ENCODE results near the gene GATD1.

DNA sequence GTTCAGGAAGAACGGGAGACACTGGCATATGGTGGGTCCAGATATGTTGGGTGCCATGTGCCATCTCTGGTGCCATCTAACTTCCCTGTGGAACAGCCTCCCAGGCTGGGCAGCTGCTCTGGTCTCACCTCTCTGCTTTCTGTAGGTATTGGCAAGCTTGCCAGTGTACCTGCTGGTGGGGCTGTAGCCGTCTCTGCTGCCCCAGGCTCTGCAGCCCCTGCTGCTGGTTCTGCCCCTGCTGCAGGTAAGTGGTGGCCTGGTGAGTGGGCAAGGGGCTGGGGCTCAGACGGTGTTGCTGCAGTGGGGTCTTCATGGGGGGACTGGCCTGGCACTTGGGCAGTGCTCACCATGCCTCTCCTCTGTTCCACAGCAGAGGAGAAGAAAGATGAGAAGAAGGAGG is 35.1 kb upstream of the GATD1 start:
- TF ChIP-seq TARDBP (IDR thresholded peaks at IDR 0.05) (no peak), SUZ12 (IDR thresholded peaks at IDR 0.05) (no peak), NFRKB (IDR thresholded peaks at IDR 0.05) (no peak)
